ENCODE measurements around the gene NOVA1.
"Not testable (repeated sequence)": the region's sequence is repeated elsewhere in the genome, so short reads cannot be mapped to it uniquely, and the experiment has no call there.

NOVA1 gene
- total RNA-seq: 0.04 to 0.12 reads per million in 2 experiments

DNA sequence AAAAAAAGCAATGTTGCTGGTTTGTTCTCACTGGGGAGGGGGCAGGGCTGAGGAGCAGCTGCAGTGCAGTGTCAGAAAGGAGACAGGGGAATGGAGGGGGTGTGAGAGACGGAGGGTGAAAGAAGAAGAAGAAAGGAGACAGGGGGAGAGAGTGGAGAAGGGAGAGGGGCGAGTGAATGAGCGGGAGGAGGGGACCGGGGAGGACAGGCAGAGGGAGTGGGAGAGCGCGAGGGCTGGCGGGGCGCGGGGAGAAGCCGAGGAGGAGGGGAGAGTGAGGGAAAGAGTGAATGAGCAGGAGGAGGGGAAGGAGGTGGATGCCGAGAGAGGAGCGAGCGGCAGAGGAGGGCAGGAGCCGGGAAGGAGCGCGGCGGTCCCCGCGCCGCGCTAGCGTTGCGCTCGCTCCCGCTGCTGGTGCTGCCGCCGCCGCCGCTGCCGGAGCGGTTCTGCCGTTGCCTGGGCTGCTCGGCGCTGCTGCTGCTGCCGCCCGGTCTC, at the start of gene NOVA1:
NOVA1 (minus strand) TSS at position 445 of the 492 bp plus-strand sequence. CDS start 597 bp downstream, outside the sequence.
- no peak for DNase-seq (ENCODE audit: low read depth)

- not testable (repeated sequence) for DNase-seq (ENCODE audit: low read depth)
Measured at GRCh38 chr14:26645057-26645456, 47.2 kb upstream of the NOVA1 start.

- DNase-seq (ENCODE audit: low read depth): no peak
Measured at GRCh38 chr14:26636561-26636960, 38.7 kb upstream of the NOVA1 start.

- DNase-seq (ENCODE audit: low read depth): not testable (repeated sequence)
Measured at GRCh38 chr14:26634946-26635345, 37.1 kb upstream of the NOVA1 start.

- DNase-seq (ENCODE audit: low read depth): no peak
Measured at GRCh38 chr14:26626256-26626655, 28.4 kb upstream of the NOVA1 start.

DNA sequence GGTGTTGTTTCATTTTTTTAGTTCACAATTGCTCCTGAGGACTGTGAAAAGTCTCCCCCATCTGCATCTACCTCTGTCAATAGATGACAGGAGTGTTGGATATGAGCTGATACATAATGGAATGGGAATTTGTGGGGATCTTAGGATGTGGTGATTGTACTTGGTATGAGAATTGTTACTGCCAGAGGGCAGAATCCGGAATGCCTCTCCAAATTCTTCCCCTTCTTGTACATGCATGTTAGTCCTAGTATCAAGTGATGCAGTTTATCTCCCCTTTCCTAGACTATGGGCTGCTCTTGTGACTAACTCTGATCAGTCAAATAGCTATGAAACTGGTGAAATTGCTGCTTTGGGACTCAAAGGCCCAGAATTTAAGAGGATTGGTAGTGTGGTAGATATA, 24.8 kb upstream of the NOVA1 start:
- DNase-seq (ENCODE audit: low read depth): no peak

GRCh38 chr14:26621807-26622560, 24.2 kb upstream of the NOVA1 start:
- no peak for DNase-seq (ENCODE audit: low read depth)

GRCh38 chr14:26621364-26621763, 23.5 kb upstream of the NOVA1 start:
- no peak for DNase-seq (ENCODE audit: low read depth)

DNA sequence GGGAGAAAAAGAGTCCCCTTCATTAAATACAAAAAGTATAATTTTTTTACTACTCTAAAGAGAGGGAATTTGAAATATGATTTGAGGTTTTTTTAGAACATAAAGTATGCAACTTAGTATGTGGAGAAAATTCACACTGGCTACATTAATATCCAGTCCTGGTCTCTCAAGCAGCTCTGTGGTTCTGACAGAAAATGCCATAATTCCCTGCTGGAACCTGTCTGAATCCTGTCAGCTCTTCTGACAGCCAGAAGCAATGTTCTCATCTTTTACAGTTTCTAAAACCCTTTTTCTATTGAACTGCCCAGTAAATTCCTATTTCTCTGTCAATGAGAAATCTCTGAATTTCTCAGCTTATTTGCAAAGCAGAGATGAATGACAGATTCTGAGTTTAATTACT, 13.4 kb upstream of the NOVA1 start:
- DNase-seq (ENCODE audit: low read depth): no peak

GRCh38 chr14:26606729-26607312, 9.0 kb upstream of the NOVA1 start:
- no peak for DNase-seq (ENCODE audit: low read depth)

DNA sequence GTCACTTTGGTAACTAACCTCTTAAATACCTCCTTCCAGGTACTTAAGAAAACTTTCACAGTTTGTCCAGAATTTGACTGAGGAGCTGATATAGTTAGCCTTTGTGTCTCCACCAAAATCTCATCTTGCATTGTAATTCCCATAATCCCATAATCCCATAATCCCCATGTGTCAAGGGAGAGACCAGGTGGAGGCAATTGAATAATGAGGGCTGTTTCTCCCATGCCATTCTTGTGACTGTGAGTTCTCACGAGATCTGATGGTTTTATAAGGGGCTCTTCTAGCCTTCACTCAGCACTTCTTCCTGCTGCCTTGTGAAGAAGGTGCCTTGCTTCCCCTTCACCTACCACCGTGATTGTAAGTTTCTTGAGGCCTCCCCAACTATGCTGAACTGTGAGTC, 7.8 kb upstream of the NOVA1 start:
- no peak for DNase-seq (ENCODE audit: low read depth)

DNA sequence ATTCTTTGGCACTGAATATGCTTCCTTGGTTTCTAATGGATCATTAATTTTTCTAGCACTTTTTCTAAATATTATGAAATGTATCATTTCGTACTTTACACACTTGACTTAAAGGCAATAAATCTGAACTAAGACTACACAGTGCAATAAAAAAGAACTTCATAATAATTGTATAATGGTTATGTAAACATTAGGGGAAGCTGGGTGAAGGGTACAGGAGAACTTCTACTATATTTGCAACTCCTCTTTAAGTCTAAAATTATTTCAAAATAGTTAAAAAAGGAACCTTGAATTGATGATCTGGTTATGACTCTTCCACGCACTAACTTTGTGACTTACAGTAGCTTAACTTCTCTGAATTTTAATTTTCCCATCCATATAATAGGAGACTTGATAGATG, 5.1 kb upstream of the NOVA1 start:
- no peak for DNase-seq (ENCODE audit: low read depth)

- DNase-seq (ENCODE audit: low read depth): no peak
Measured at GRCh38 chr14:26601856-26602255, 4.0 kb upstream of the NOVA1 start.

GRCh38 chr14:26599291-26599690, 1.5 kb upstream of the NOVA1 start:
- DNase-seq (ENCODE audit: low read depth): no peak

- DNase-seq (ENCODE audit: low read depth): no peak
Measured at GRCh38 chr14:26598672-26599131, 869 bp upstream of the NOVA1 start.

DNA sequence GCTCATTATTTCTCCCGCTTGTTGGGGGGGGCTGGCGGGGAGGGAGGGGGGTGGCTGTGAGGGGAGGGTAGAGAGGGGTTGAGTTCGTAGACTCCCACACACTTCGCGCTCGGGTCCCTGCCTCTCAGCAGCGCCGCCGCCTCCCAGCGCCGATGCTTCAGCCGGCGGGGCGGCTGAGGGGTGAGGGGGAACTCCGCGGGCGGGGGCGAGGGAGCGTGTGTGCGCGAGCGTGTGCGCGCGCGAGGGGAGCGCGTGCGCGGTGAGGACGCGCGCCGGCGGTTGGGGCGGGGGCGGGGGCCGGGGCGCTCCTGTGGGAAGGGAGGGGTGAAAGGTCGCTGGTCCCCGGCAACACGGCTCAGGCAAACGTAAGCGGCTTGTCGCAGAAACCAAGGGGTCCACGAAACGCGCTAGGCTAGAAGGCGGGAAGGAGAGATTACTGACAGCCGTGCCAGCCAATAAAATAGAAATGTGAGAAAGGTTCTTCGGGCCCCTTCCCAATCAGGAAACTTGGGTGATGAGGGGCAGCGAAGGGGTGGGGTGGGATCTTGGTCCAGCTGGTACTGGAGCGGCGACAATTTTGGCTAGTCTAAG, 343 bp upstream of the NOVA1 start:
- DNase-seq (ENCODE audit: low read depth): no peak

DNA sequence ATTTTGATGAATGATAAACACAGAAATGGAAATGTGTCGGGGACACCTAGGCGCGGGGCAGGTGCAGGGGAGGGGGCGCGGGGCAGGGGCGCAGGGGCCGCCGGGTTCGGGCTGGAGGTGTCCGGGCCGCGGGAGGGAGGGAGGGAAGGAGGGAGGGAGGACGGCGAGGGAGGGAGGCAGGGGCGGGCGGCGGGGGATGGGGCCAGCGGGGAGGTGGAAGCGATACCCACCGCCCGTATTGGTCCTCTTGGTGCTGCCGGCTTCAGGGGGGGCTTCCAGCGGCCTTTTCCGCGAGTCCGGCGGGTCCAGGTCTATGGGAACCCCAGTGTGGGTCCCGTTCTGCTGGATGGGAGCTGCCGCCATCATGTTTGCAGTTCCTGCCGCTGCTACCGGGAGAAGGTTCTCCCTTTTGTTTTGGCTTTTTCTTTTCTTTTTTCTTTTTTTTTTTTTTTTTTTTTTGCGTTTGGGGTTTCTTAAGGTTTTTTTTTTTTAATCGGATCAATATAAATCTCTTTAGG, 703 bp downstream of the NOVA1 start:
- DNase-seq (ENCODE audit: low read depth): no peak

- DNase-seq (ENCODE audit: low read depth): no peak
Measured at GRCh38 chr14:26596543-26597061, 1.2 kb downstream of the NOVA1 start.

- DNase-seq (ENCODE audit: low read depth): no peak
Measured at GRCh38 chr14:26595926-26596542, 1.8 kb downstream of the NOVA1 start.

- DNase-seq (ENCODE audit: low read depth): no peak
Measured at GRCh38 chr14:26594756-26595545, 2.9 kb downstream of the NOVA1 start.

DNA sequence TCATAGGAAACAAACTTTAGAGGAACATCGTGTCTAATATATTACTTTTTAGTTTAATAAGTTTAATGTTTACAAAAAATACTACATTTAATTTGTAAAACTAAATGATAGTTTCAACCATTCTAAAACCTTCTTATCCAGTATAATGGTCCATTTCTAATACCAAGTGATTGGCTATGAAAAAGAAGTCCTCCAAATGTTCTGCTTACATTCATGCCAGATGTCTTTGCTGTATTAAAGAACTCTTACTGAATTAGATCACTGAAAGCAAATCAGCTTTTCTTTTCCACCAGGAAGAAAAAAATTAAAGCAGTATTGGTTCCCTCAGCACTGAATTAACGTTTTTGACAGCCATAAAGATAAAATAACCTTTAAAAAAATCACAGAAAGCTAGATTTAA, 3.7 kb downstream of the NOVA1 start:
- no peak for DNase-seq (ENCODE audit: low read depth)

Data from T follicular helper cell (primary cell).